Common myeloid progenitor, CD34-positive (primary cell): ENCODE results near the gene CDON.

Experiments
- CTCF ChIA-PET: fragments of 350-600 bp; sonication (Branson Sonifier 250); formaldehyde crosslinking; loops from one replicate; lab custom pipeline; 2021; ENCODE audit warnings: antibody characterized with exemption; lab: Charles Lee
- POLR2A ChIA-PET: fragments of 350-600 bp; sonication (Branson Sonifier 250); formaldehyde crosslinking; loops from one replicate; lab custom pipeline; 2021; ENCODE audit warnings: antibody characterized with exemption; lab: Charles Lee
- DNase-seq, 3 donors: peaks; one replicate each; pipeline versions ENCODE4 v3.0.0 to v3.0.0-alpha.2; 2013
- H3K27ac ChIP-seq, 2 experiments: 1 replicate in 1 of 2; 2 replicates in 1 of 2; pipeline ENCODE4 v1.7.0; 2013; ENCODE audit warnings: inconsistent platforms in 2 of 2, low read length in 2 of 2, mild to moderate bottlenecking in 2 of 2, low read depth in 1 of 2, moderate library complexity in 1 of 2; ENCODE audit not compliant: severe bottlenecking in 2 of 2, insufficient read depth in 1 of 2, poor library complexity in 1 of 2
- H3K27me3 ChIP-seq, 5 experiments: replicated peaks in 2 of 5; 1 replicate in 3 of 5; 2 replicates in 2 of 5; pipeline versions ENCODE4 v1.6.1 to v1.7.0; 2013; ENCODE audit warnings: low read length in 4 of 5, mild to moderate bottlenecking in 2 of 5, moderate library complexity in 2 of 5, inconsistent platforms in 1 of 5; ENCODE audit not compliant: insufficient read depth in 5 of 5, control insufficient read depth in 4 of 5
- H3K36me3 ChIP-seq, 4 experiments: 1 replicate in 2 of 4; 2 replicates in 2 of 4; pipeline versions ENCODE4 v1.6.1 to v1.7.0; 2013; ENCODE audit warnings: low read length in 3 of 4, control low read depth in 1 of 4, mild to moderate bottlenecking in 1 of 4; ENCODE audit not compliant: control insufficient read depth in 4 of 4, insufficient read depth in 4 of 4
- H3K4me1 ChIP-seq, 4 experiments: 1 replicate in 3 of 4; 2 replicates in 1 of 4; pipeline versions ENCODE4 v1.6.1 to v1.7.1; 2013; ENCODE audit warnings: low read length in 3 of 4, mild to moderate bottlenecking in 3 of 4, control low read depth in 1 of 4, inconsistent platforms in 1 of 4, moderate library complexity in 1 of 4; ENCODE audit not compliant: control insufficient read depth in 4 of 4, insufficient read depth in 4 of 4; ENCODE audit errors: control extremely low read depth in 1 of 4
- H3K4me3 ChIP-seq, 7 experiments: 1 replicate in 4 of 7; 2 replicates in 3 of 7; pipeline versions ENCODE4 v1.5.1 to v1.7.0; 2013; ENCODE audit warnings: mild to moderate bottlenecking in 7 of 7, low read length in 6 of 7, moderate library complexity in 6 of 7, inconsistent platforms in 2 of 7, low read depth in 2 of 7, control low read depth in 1 of 7; ENCODE audit not compliant: insufficient read depth in 4 of 7, control insufficient read depth in 1 of 7; ENCODE audit errors: extremely low read depth in 1 of 7
- H3K9me3 ChIP-seq, 5 experiments: 1 replicate in 4 of 5; 2 replicates in 1 of 5; pipeline versions ENCODE4 v1.6.1 to v1.7.1; 2013; ENCODE audit warnings: low read length in 4 of 5, mild to moderate bottlenecking in 2 of 5, inconsistent platforms in 1 of 5, low read depth in 1 of 5, moderate library complexity in 1 of 5; ENCODE audit not compliant: control insufficient read depth in 4 of 5, insufficient read depth in 2 of 5; ENCODE audit errors: control extremely low read depth in 1 of 5
- WGBS: methylation state at CpG from one replicate; pipeline ENCODE4 v1.1.5; 2013; ENCODE audit not compliant: insufficient coverage; 5-methylcytosine and 5-hydroxymethylcytosine counted together

Gene CDON

DNA sequence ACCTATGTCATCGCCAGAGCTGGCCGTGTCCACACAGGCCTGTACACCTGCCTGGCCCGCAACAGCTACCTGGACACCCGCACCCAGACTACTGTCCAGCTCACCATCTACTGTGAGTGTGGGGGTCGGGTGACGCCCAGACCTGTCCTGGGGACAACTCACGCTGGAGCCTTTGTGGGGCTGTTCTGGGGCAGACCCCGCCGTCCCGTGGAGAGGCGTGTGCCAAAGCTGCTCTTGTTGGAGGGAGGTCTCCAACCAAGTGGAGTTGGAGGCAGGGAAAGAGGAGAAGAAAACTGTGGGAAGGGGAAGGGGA is 112.5 kb downstream of the CDON start:
- H3K27me3 ChIP-seq = peaks cover 0 to 23% (median 5%) of the 10 kb centered on the region in 5 experiments
- no peak overlapping the region for H3K4me3 ChIP-seq
- no peaks in the 10 kb centered on the region for H3K4me1 ChIP-seq
- no peak overlapping the region for H3K27ac ChIP-seq
- no peak for DNase-seq
- CTCF ChIA-PET = interaction anchor here (1.0 to 2.0 kb wide), 3 partner anchors 8 to 25 kb away, joined by 3 to 4 read pairs (median 3); no protein-coding TSS in a partner anchor
- no peaks in the 10 kb centered on the region for H3K36me3 ChIP-seq
- H3K9me3 ChIP-seq = no peaks in the 10 kb centered on the region
- POLR2A ChIA-PET = no interaction called here
- WGBS = 92% methylated on average over 9 of the region's 11 CpGs

DNA sequence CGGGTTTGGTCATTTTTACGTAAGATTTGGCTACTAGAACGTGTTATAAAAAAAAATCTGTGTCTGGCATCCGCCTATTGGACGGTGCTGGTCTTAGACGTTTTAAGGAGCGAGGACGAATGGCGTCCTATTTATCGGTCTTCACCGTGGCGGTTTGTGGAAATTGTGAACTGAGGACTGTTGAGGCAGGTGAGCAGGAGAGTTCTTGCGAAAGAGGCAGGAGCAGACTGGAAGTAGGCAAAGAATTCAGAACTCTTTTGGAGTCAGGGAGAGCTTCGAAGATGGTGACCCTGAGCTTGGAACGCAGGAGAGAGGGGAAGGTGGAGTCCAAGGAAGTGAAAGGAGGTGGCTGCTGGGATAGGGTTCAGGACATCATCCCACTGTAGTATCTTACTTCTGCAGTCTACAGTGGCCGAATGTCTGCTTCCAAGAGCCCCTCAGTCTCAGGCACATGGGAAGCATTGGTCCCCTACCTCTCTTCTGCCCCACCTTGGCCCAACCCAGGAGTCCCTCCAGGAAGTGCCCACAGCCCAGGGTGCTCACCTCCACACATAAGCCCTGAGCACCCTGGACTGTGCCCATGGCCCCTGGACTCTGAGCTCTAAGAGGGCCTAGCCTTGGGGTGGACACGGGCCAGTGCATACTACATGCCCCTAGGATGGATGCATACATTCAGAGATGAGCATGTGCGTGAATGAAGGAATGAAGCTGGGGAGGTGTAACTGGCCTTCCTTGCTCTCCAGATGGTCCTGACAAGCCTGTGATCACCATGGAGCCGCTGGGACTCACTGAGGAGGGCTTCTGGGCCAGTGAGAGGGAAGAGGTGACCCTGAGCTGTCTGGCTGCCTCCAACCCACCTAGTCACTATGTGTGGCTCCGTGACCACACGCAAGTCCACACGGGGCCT is 113.1 kb downstream of the CDON start:
- ChIA-PET CTCF (interaction anchor here (0.8 to 2.0 kb wide), 4 partner anchors 9 to 32 kb away, joined by 3 to 4 read pairs (median 3); no protein-coding TSS in a partner anchor), POLR2A (no interaction called here)
- Histone ChIP-seq H3K4me1 (no peaks in the 10 kb centered on the region), H3K36me3 (no peaks in the 10 kb centered on the region), H3K9me3 (no peaks in the 10 kb centered on the region), H3K27me3 (peaks cover 0 to 27% (median 5%) of the 10 kb centered on the region in 5 experiments), H3K4me3 (no peak overlapping the region), H3K27ac (no peak overlapping the region)
- no peak for DNase-seq
- 94% methylated on average over 19 of the region's 22 CpGs for WGBS

DNA sequence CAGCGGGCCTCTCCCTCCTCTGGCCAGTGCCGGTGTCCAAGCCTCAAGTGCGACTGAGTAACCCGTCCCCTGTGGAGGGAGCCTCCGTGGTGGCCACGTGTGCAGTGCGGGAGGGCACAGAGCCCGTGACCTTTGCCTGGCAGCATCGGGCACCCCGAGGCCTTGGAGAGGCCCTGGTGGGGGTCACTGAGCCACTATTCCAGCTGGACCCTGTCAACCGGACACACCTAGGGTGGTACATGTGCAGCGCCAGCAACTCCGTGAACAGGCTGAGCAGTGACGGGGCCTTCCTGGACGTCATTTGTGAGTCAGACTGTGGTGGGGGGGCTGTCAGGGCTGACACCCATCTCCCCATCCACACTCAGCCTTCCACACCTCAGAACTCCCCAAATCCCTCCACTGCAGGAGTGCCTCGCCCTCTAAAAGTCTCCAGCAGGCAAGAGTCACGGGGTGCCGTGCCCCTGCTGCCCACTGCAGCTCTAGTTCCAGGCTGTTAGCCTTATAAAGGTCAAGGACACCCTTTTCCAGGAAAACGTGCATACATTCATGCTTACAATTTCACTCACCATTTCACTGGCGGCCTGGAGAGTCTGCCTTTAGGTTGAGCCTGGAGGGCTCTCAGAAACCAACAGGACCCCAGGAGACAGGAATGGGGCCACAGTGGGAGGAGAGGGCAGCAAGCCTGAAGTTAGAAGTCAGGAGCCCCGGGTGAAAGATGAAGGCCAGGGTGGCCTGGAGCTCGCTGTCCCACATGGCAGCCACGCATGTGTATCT is 114.2 kb downstream of the CDON start:
- Histone ChIP-seq H3K36me3 (no peaks in the 10 kb centered on the region), H3K4me1 (no peaks in the 10 kb centered on the region), H3K27ac (no peak overlapping the region), H3K4me3 (no peak overlapping the region), H3K27me3 (peaks cover 0 to 25% (median 5%) of the 10 kb centered on the region in 5 experiments), H3K9me3 (no peaks in the 10 kb centered on the region)
- WGBS = 87% methylated on average over 19 of the region's 23 CpGs
- POLR2A ChIA-PET = no interaction called here
- DNase-seq = no peak
- CTCF ChIA-PET = interaction anchor here (0.8 to 2.0 kb wide), 3 partner anchors 10 to 31 kb away, joined by 3 to 4 read pairs (median 3); no protein-coding TSS in a partner anchor

DNA sequence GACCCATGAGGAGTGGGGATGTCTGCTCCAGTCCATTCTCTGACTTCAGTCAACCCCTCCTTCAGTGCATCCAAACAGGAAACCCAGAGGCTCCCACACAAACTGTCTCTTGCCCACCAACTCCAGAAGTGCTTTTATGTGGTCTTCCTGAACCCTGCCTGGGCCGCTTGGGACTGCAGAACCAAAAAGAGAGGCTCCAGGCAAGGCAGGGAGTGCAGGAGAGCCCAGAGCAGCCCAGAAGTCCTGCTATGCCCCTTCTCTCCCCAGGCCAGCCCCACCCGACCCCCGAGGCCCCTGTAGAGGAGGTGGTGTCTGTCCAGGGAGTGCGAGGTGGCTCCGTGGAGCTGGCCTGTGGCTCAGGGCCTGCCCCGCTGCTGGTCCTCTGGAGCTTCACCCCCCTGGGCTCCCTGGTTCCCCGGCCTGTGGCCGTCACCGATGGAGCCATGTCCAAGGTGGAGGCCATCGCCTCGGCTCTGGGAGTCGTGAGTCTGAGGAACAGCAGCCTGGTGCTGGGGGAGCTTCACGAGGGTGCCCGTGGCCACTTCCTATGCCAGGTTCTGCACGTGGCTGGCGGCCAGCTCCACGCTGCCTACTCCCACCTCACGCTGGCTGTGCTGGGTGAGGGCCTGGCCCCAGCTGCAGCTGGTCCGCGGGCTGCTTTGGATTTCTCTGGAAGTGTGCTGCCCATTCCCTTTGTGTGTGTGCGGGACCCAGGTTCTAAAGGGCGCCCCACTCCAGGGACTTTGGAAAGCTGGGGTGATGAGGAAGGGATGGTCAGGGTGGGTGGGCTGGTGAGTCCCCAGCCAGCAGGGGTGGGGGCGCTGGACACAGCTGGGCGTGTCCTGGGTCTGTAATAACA is 115.0 kb downstream of the CDON start:
- H3K27ac ChIP-seq = no peak overlapping the region
- 95% methylated on average over 22 of the region's 24 CpGs for WGBS
- no peaks in the 10 kb centered on the region for H3K4me1 ChIP-seq
- DNase-seq = no peak
- H3K4me3 ChIP-seq = no peak overlapping the region
- ChIA-PET POLR2A (no interaction called here), CTCF (no interaction called here)
- H3K9me3 ChIP-seq = no peaks in the 10 kb centered on the region
- H3K27me3 ChIP-seq = peaks cover 0 to 22% (median 5%) of the 10 kb centered on the region in 5 experiments
- H3K36me3 ChIP-seq = no peaks in the 10 kb centered on the region

DNA sequence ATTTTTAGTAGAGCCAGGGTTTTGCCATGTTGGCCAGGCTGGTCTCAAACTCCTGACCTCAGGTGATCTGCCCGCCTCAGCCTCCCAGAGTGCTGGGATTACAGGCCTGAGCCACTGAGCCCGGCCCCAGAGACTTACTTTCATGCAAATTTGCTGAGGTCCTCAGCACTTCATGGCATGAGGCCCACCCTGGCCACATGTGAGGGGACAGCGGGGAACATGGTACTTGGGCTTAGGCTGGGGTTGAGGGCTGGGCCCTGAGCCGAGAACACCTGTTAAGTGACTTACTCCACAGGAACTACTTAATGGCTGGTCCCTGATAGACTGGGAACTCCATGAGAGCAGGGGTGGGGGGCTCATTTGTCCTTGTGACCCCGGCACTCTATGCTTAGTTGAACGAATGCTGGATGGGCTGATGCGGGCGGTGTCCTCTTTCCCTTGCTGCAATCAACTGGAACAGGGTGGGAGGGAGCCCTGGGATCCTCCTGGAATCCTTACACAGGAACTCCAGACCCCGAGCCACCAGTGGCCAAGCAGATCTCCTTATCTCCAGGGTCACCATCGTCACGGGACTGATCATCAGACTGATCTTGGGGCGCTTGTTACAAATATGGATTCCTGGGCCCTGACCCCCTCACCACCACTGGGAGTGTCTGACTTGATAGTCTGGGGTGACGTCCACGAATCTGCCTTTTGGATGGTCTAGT is 115.8 kb downstream of the CDON start:
- H3K27ac ChIP-seq = no peak overlapping the region
- H3K36me3 ChIP-seq = no peaks in the 10 kb centered on the region
- H3K27me3 ChIP-seq = peaks cover 0 to 22% (median 4%) of the 10 kb centered on the region in 5 experiments
- ChIA-PET CTCF (no interaction called here), POLR2A (no interaction called here)
- DNase-seq = no peak
- H3K4me1 ChIP-seq = no peaks in the 10 kb centered on the region
- 96% methylated on average over 10 of the region's 14 CpGs for WGBS
- H3K9me3 ChIP-seq = no peaks in the 10 kb centered on the region
- H3K4me3 ChIP-seq = no peak overlapping the region

DNA sequence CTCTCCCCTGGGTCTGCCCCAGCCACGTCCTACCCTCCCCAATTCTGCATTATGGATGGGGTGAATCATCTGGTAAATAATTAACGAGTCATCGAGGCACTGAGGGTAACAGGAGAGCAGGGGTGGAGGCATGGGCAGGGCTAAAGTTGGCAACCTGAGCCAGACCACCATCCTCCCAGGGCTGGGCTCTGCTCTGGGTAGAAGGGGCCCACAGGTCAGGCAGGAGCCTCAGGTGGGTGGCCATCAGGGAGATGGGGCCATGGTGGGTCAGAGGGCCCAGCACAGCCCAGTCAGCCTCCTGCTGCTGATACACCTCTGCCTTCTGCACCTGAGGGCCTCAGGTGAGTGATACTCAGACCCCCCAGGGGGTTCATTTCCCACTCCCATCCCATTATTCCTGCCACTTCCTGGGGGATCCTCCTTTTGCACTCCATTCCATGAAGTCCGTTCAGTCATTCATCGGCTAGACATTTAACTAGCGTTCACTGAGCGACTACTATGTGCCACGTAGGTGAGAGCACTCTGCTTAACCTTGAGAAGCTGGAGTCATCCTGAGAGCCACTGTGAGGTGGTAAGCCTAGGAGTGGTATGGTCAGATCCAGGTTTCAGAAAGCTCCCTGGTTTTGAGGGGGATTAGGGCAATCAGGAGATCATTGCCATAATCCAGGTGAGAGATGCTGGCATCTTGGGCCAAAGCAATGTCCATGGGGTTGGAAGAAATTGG is 116.7 kb downstream of the CDON start, which contains the start of gene VSIG10L2:
Gene VSIG10L2, plus strand, starts transcription at position 248 of the 724 bp plus-strand sequence. Its CDS starts 12 bp downstream, at position 260.
- CTCF ChIA-PET = interaction anchor here (1.2 kb wide), 1 partner anchor 22 kb away, joined by 3 read pairs; no protein-coding TSS in a partner anchor
- WGBS = 98% methylated on average over 8 of the region's 8 CpGs
- DNase-seq = no peak
- Histone ChIP-seq H3K4me3 (no peak within 1 kb of the TSS), H3K27ac (no peak within 1 kb of the TSS), H3K4me1 (no peaks in the 10 kb centered on the region), H3K36me3 (no peaks in the 10 kb centered on the region), H3K9me3 (no peaks in the 10 kb centered on the region), H3K27me3 (peaks cover 0 to 17% (median 3%) of the 10 kb centered on the region in 5 experiments)
- POLR2A ChIA-PET = no interaction called here
